NCI-H2171 (cell line): ENCODE measurements around the gene PP2D1.
"Not testable (repeated sequence)": the region's sequence is repeated elsewhere in the genome, so short reads cannot be mapped to it uniquely, and the experiment has no call there.

Source experiments
- DNase-seq: peaks from one replicate; lab custom pipeline; 2025; lab: John Stamatoyannopoulos, UW

Gene PP2D1

GRCh38 chr3:20012164-20012563 is at the start of gene PP2D1:
Gene PP2D1, minus strand, starts transcription at chr3:20012264. Its CDS starts 192 bp downstream, at chr3:20012072.
- DNase-seq, result no peak

GRCh38 chr3:20060974-20061685 is 49.1 kb upstream of the PP2D1 start:
- DNase-seq, result no peak

- no peak for DNase-seq
These were observed 47.9 kb upstream of the PP2D1 start for GRCh38 chr3:20059929-20060328.

GRCh38 chr3:20057612-20058180 is 45.6 kb upstream of the PP2D1 start:
- DNase-seq, result no peak

GRCh38 chr3:20056725-20057611 is 44.9 kb upstream of the PP2D1 start:
- no peak for DNase-seq

GRCh38 chr3:20055842-20056241 is 43.8 kb upstream of the PP2D1 start:
- DNase-seq, result no peak

- peak; percentile 50 for DNase-seq
These were observed 43.1 kb upstream of the PP2D1 start for GRCh38 chr3:20055020-20055775.

GRCh38 chr3:20054549-20054987 is 42.5 kb upstream of the PP2D1 start:
- DNase-seq, result peak; percentile 32

- DNase-seq, result no peak
These were observed 40.8 kb upstream of the PP2D1 start for GRCh38 chr3:20052851-20053250.

GRCh38 chr3:20051123-20051806 is 39.2 kb upstream of the PP2D1 start:
- no peak for DNase-seq

GRCh38 chr3:20047976-20048883 is 36.2 kb upstream of the PP2D1 start:
- no peak for DNase-seq

GRCh38 chr3:20047341-20047779 is 35.3 kb upstream of the PP2D1 start:
- no peak for DNase-seq

GRCh38 chr3:20046556-20046955 is 34.5 kb upstream of the PP2D1 start:
- DNase-seq, result no peak

GRCh38 chr3:20045141-20045540 is 33.1 kb upstream of the PP2D1 start:
- DNase-seq, result not testable (repeated sequence)

GRCh38 chr3:20043825-20044224 is 31.8 kb upstream of the PP2D1 start:
- DNase-seq, result no peak

- no peak for DNase-seq
These were observed 31.3 kb upstream of the PP2D1 start for GRCh38 chr3:20043396-20043795.

GRCh38 chr3:20042331-20042730 is 30.3 kb upstream of the PP2D1 start:
- no peak for DNase-seq

GRCh38 chr3:20041197-20041780 is 29.2 kb upstream of the PP2D1 start:
- DNase-seq, result peak; percentile 16

- peak; percentile 13 for DNase-seq
These were observed 28.6 kb upstream of the PP2D1 start for GRCh38 chr3:20040548-20041196.
